ENCODE measurements around the gene ASIC4.

The ASIC4 gene

GRCh38 chr2:219554350-219554749 is 40.1 kb downstream of the ASIC4 start:
- no peak for DNase-seq

- no peak for DNase-seq
Observed at GRCh38 chr2:219555956-219556355, 41.7 kb downstream of the ASIC4 start.

GRCh38 chr2:219556413-219556812 is 42.1 kb downstream of the ASIC4 start:
- no peak for DNase-seq

GRCh38 chr2:219557320-219557719 is 43.0 kb downstream of the ASIC4 start:
- DNase-seq: no peak

GRCh38 chr2:219557791-219558785 is 43.8 kb downstream of the ASIC4 start:
- no peak for DNase-seq

- DNase-seq: no peak
Observed at GRCh38 chr2:219559156-219559915, 45.1 kb downstream of the ASIC4 start.

GRCh38 chr2:219560037-219560892 is 46.0 kb downstream of the ASIC4 start:
- no peak for DNase-seq

- no peak for DNase-seq
Observed at GRCh38 chr2:219560893-219561178, 46.6 kb downstream of the ASIC4 start.

- peak; percentile 23 for DNase-seq
Observed at GRCh38 chr2:219561179-219562048, 47.1 kb downstream of the ASIC4 start.

GRCh38 chr2:219562049-219563020 is 48.1 kb downstream of the ASIC4 start:
- DNase-seq: no peak

- no peak for DNase-seq
Observed at GRCh38 chr2:219563271-219563928, 49.1 kb downstream of the ASIC4 start.

- DNase-seq: no peak
Observed at GRCh38 chr2:219565130-219566080, 51.1 kb downstream of the ASIC4 start.

- DNase-seq: no peak
Observed at GRCh38 chr2:219566640-219567039, 52.4 kb downstream of the ASIC4 start.

- no peak for DNase-seq
Observed at GRCh38 chr2:219567131-219567530, 52.8 kb downstream of the ASIC4 start.

GRCh38 chr2:219567791-219568361 is 53.6 kb downstream of the ASIC4 start:
- DNase-seq: no peak

GRCh38 chr2:219569041-219569440 is 54.8 kb downstream of the ASIC4 start:
- DNase-seq: no peak

GRCh38 chr2:219569635-219570034 is 55.4 kb downstream of the ASIC4 start:
- no peak for DNase-seq

- DNase-seq: no peak
Observed at GRCh38 chr2:219570194-219570923, 56.1 kb downstream of the ASIC4 start.
